Lung (tissue), 12 donors: ENCODE data around the gene CDH16. TPM values are rescaled to one million over a fixed set of nuclear protein-coding genes. Genes with fewer than 3 reads are reported as not detected.
A peak's percentile ranks its signal among the peaks of the same experiment; 100 is the strongest.

Source experiments
- ATAC-seq: fragments of 200-7000 bp; cut with Tn5 transposase; one replicate; pipeline ENCODE4 v1.9.1; 2020; ENCODE audit warnings: moderate number of reproducible peaks; ENCODE audit not compliant: insufficient read depth, low FRiP score
- DNase-seq, 3 donors: peaks; one replicate each; pipeline ENCODE4 v3.0.0-alpha.2; 2013 to 2017
- H3K27ac ChIP-seq, 2 donors: one replicate each; pipeline ENCODE4 v1.5.1; 2013; ENCODE audit warnings: mild to moderate bottlenecking in 2 of 2, moderate library complexity in 2 of 2, control low read depth in 1 of 2, inconsistent platforms in 1 of 2, low read depth in 1 of 2, low read length in 1 of 2
- H3K27me3 ChIP-seq, 3 donors: one replicate each; pipeline ENCODE4 v1.5.1; 2013; ENCODE audit warnings: low read length in 2 of 3; ENCODE audit not compliant: control insufficient read depth in 3 of 3, insufficient read depth in 3 of 3
- H3K36me3 ChIP-seq, 4 donors: one replicate each; pipeline ENCODE4 v1.5.1; 2013; ENCODE audit warnings: low read length in 4 of 4, mild to moderate bottlenecking in 1 of 4, moderate library complexity in 1 of 4; ENCODE audit not compliant: control insufficient read depth in 4 of 4, insufficient read depth in 4 of 4
- H3K4me1 ChIP-seq, 5 donors: one replicate each; pipeline ENCODE4 v1.5.1; 2013; ENCODE audit warnings: low read length in 5 of 5, mild to moderate bottlenecking in 2 of 5, moderate library complexity in 1 of 5; ENCODE audit not compliant: control insufficient read depth in 5 of 5, insufficient read depth in 5 of 5
- H3K4me3 ChIP-seq: one replicate; pipeline ENCODE4 v1.5.1; 2013; ENCODE audit warnings: mild to moderate bottlenecking, control low read depth, moderate library complexity
- H3K9ac ChIP-seq, 2 donors: one replicate each; pipeline ENCODE4 v1.5.1; 2013; ENCODE audit warnings: low read length in 2 of 2, control low read depth in 1 of 2; ENCODE audit not compliant: insufficient read depth in 1 of 2
- H3K9me3 ChIP-seq, 4 donors: one replicate each; pipeline ENCODE4 v1.5.1; 2013; ENCODE audit warnings: low read length in 3 of 4, mild to moderate bottlenecking in 1 of 4, moderate library complexity in 1 of 4; ENCODE audit not compliant: control insufficient read depth in 4 of 4, insufficient read depth in 3 of 4
- WGBS, 2 donors: extraction: QIAGEN DNeasy Blood & Tissue Kit; methylation state at CpG; one replicate each; pipeline ENCODE4 v1.1.7; 2013; 5-methylcytosine and 5-hydroxymethylcytosine counted together
- polyA plus RNA-seq, 2 donors: library from polyadenylated mRNA; stranded (reverse); fragments of 200-250 nt; gene quantifications; one replicate each; pipeline ENCODE4 v1.2.1, GENCODE V29; 2013
- total RNA-seq, 2 donors: library from RNA; depleted of rRNA in 1 of 2; stranded (reverse); fragments of >200 nt in 1 of 2; gene quantifications; one replicate each; pipeline ENCODE4 v1.2.1, GENCODE V29; 2014 to 2021
- TF ChIP-seq, protein P1 (sequence below): IDR thresholded peaks from 2 replicates; pipeline ENCODE4 v1.5.1; 2012; ENCODE audit warnings: mild to moderate bottlenecking; ENCODE audit errors: control extremely low read depth, extremely low read depth
- donor health status: control.
- donor health status: control.
- donor health status: Bipolar disorder and iron deficiency.
- donor health status: healthy.
- donor health status: DM: yes; HTN: yes; CAD: no.

Gene CDH16
- total and polyA plus RNA-seq, 4 donors: 0.25 to 1.7 (median 0.64) TPM; not detected in 1

DNA sequence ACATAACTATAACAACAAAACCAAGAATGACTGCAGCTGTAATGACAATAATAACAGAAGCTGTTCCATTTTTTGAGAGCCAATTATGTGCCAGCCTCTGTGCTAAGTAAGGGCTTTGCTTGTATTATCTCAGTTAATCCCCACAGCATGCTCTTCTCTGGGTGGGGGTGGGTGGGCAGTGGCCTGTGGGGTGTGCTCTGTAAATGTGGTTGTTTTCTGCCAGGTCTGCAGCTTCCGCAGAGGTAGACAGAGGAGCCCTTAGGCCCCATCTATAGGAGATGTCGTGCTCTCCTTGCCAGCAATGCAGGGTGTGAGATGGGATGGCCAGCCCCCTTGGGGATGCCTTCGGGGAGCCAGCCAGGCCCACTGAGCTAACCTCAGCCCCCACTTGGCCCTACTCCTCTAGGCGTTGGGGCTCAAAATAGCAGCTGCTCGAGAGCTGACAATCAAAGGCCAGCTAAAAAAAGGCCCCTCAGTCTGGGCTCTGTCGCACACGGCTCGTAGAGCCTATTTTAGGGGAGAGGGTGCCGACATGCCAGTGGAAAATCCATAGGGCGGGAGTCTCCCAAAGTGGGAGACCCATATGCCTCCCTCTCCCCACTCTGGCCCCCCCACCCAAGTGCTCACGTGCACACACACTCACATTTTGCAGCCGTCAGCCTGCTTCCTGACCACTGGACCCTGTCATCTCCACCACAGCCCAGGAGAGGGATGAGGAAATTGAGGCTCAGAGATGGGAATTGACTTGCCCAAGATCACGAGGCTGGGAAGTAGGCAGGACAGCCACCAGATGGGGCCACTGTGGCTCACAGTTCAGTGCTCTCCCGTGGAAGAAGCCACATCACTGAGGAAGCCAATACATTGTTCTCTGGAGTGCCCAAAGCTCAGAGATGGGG, 15.8 kb downstream of the CDH16 start:
- no peaks in the 10 kb centered on the region for H3K27me3 ChIP-seq
- H3K9me3 ChIP-seq: no peaks in the 10 kb centered on the region
- H3K9ac ChIP-seq: no peak overlapping the region
- 68 to 71% methylated on average over 14 of the region's 14 CpGs for WGBS, 2 donors
- DNase-seq (peak in 1 of 3 donors; percentile 60), ATAC-seq (no peak)
- TF ChIP-seq, protein P1, sequence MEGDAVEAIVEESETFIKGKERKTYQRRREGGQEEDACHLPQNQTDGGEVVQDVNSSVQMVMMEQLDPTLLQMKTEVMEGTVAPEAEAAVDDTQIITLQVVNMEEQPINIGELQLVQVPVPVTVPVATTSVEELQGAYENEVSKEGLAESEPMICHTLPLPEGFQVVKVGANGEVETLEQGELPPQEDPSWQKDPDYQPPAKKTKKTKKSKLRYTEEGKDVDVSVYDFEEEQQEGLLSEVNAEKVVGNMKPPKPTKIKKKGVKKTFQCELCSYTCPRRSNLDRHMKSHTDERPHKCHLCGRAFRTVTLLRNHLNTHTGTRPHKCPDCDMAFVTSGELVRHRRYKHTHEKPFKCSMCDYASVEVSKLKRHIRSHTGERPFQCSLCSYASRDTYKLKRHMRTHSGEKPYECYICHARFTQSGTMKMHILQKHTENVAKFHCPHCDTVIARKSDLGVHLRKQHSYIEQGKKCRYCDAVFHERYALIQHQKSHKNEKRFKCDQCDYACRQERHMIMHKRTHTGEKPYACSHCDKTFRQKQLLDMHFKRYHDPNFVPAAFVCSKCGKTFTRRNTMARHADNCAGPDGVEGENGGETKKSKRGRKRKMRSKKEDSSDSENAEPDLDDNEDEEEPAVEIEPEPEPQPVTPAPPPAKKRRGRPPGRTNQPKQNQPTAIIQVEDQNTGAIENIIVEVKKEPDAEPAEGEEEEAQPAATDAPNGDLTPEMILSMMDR: no peak
- no peak overlapping the region for H3K4me3 ChIP-seq
- peak overlapping the region; percentile 15 to 89 for H3K27ac ChIP-seq
- peaks cover 7 to 67% (median 38%) of the 10 kb centered on the region in 5 donors for H3K4me1 ChIP-seq
- H3K36me3 ChIP-seq: no peaks in the 10 kb centered on the region

- ATAC-seq (no peak), DNase-seq (no peak)
- Histone ChIP-seq H3K4me3 (no peak overlapping the region), H3K27ac (peak overlapping the region; percentile 59 to 89), H3K9ac (no peak overlapping the region), H3K27me3 (no peaks in the 10 kb centered on the region), H3K9me3 (no peaks in the 10 kb centered on the region), H3K36me3 (no peaks in the 10 kb centered on the region), H3K4me1 (peaks cover 0 to 63% (median 38%) of the 10 kb centered on the region in 5 donors)
- 85 to 93% methylated on average over 10 of the region's 10 CpGs for WGBS, 2 donors
- TF ChIP-seq, protein P1: no peak
Observed at GRCh38 chr16:66901626-66902025, 17.1 kb downstream of the CDH16 start.

- H3K9ac ChIP-seq: peak overlapping the region in 1 of 2 donors; percentile 62
- DNase-seq: peak; percentile 33 to 79 (median 51)
- no peak for ATAC-seq
- no peaks in the 10 kb centered on the region for H3K27me3 ChIP-seq
- peaks cover 0 to 62% (median 37%) of the 10 kb centered on the region in 5 donors for H3K4me1 ChIP-seq
- no peak overlapping the region for H3K4me3 ChIP-seq
- H3K36me3 ChIP-seq: no peaks in the 10 kb centered on the region
- TF ChIP-seq, protein P1: no peak
- peak overlapping the region; percentile 59 to 89 for H3K27ac ChIP-seq
- 60 to 69% methylated on average over 7 of the region's 7 CpGs for WGBS, 2 donors
- no peaks in the 10 kb centered on the region for H3K9me3 ChIP-seq
Observed at GRCh38 chr16:66900721-66901441, 17.8 kb downstream of the CDH16 start.
